Osteoblast (primary cell): ENCODE results near the gene CD19. TPM values are rescaled to one million over a fixed set of nuclear protein-coding genes. Genes with fewer than 3 reads are reported as not detected.

Experiments used
- DNase-seq: peaks from one replicate; pipeline ENCODE4 v3.0.0; 2011; ENCODE audit warnings: low spot score, mixed read lengths; ENCODE audit not compliant: insufficient read length; ENCODE audit errors: missing footprints
- H2AFZ ChIP-seq: 2 replicates; pipeline ENCODE4 v1.6.0; 2011; ENCODE audit warnings: mild to moderate bottlenecking, low read length
- H3K27ac ChIP-seq: 2 replicates; pipeline ENCODE4 v1.5.1; 2011; ENCODE audit warnings: mild to moderate bottlenecking, low read depth, low read length, moderate library complexity
- H3K27me3 ChIP-seq: 2 replicates; pipeline ENCODE4 v1.6.0; 2012; ENCODE audit warnings: mild to moderate bottlenecking, control low read depth, inconsistent platforms, low read length, moderate library complexity; ENCODE audit not compliant: insufficient read depth
- H3K36me3 ChIP-seq: 2 replicates; pipeline ENCODE4 v1.5.1; 2011; ENCODE audit warnings: mild to moderate bottlenecking, low read length, control low read depth, moderate library complexity; ENCODE audit not compliant: insufficient read depth
- H3K4me1 ChIP-seq: 2 replicates; pipeline ENCODE4 v1.5.1; 2011; ENCODE audit warnings: mild to moderate bottlenecking, low read length, control low read depth, moderate library complexity; ENCODE audit not compliant: insufficient read depth
- H3K4me2 ChIP-seq: 2 replicates; pipeline ENCODE4 v1.6.0; 2011; ENCODE audit warnings: mild to moderate bottlenecking, low read length; ENCODE audit not compliant: insufficient read depth
- H3K4me3 ChIP-seq: fragments of 200-600 bp; sonication (generic); 3 replicates; pipeline ENCODE4 v1.5.1; 2012; ENCODE audit warnings: mild to moderate bottlenecking, low read length, inconsistent platforms; ENCODE audit not compliant: insufficient read depth
- H3K79me2 ChIP-seq: 2 replicates; pipeline ENCODE4 v1.6.0; 2012; ENCODE audit warnings: mild to moderate bottlenecking, low read length, control low read depth, inconsistent platforms; ENCODE audit not compliant: insufficient read depth
- H3K9me3 ChIP-seq: 2 replicates; pipeline ENCODE4 v1.5.1; 2011; ENCODE audit warnings: low read depth, low read length, control low read depth
- H4K20me1 ChIP-seq: 2 replicates; pipeline ENCODE4 v1.6.0; 2012; ENCODE audit warnings: mild to moderate bottlenecking, low read length, control low read depth; ENCODE audit not compliant: insufficient read depth
- CTCF ChIP-seq: IDR thresholded peaks from 2 replicates; pipeline ENCODE4 v1.5.1; 2011; ENCODE audit warnings: mild to moderate bottlenecking, low read depth, low read length, moderate library complexity; ENCODE audit errors: extremely low read depth
- total RNA-seq: library from RNA; depleted of rRNA; stranded (reverse); fragments of >200 nt; gene quantifications from 2 replicates; pipeline ENCODE4 v1.2.3, GENCODE V29; 2012

Gene CD19
- total RNA-seq, result not detected in 2 replicates

GRCh38 chr16:28931801-28932225 lies at the start of gene CD19:
CD19 (plus strand) TSS chr16:28931971; CDS start chr16:28932001, 30 bp downstream.
- H2AFZ ChIP-seq, result no peak within 1 kb of the TSS
- no peaks in the 10 kb centered on the region for H3K9me3 ChIP-seq
- no peaks in the 10 kb centered on the region for H3K27me3 ChIP-seq
- no peaks in the 10 kb centered on the region for H4K20me1 ChIP-seq
- no peak within 1 kb of the TSS for H3K27ac ChIP-seq
- peaks cover 5% of the 10 kb centered on the region for H3K4me1 ChIP-seq
- no peaks in the 10 kb centered on the region for H3K79me2 ChIP-seq
- TF ChIP-seq CTCF, result no peak
- H3K4me2 ChIP-seq, result no peak within 1 kb of the TSS
- H3K36me3 ChIP-seq, result no peaks in the 10 kb centered on the region
- peak; percentile 47 for DNase-seq
- H3K4me3 ChIP-seq, result no peak within 1 kb of the TSS

GRCh38 chr16:28882551-28883160 lies 49.1 kb upstream of the CD19 start:
- peak; percentile 59 for DNase-seq
- H4K20me1 ChIP-seq, result no peaks in the 10 kb centered on the region
- no peak overlapping the region for H3K4me3 ChIP-seq
- TF ChIP-seq CTCF, result no peak
- no peaks in the 10 kb centered on the region for H3K27me3 ChIP-seq
- H3K79me2 ChIP-seq, result no peaks in the 10 kb centered on the region
- no peak overlapping the region for H3K27ac ChIP-seq
- H3K4me1 ChIP-seq, result peaks cover 14% of the 10 kb centered on the region
- no peaks in the 10 kb centered on the region for H3K9me3 ChIP-seq
- no peak overlapping the region for H2AFZ ChIP-seq
- H3K36me3 ChIP-seq, result no peaks in the 10 kb centered on the region
- no peak overlapping the region for H3K4me2 ChIP-seq

GRCh38 chr16:28883221-28883996 lies 48.4 kb upstream of the CD19 start:
- peaks cover 14% of the 10 kb centered on the region for H3K4me1 ChIP-seq
- H3K4me3 ChIP-seq, result no peak overlapping the region
- H3K9me3 ChIP-seq, result no peaks in the 10 kb centered on the region
- H2AFZ ChIP-seq, result no peak overlapping the region
- no peaks in the 10 kb centered on the region for H3K27me3 ChIP-seq
- no peak for TF ChIP-seq CTCF
- H3K4me2 ChIP-seq, result no peak overlapping the region
- no peaks in the 10 kb centered on the region for H3K79me2 ChIP-seq
- DNase-seq, result peak; percentile 55
- no peak overlapping the region for H3K27ac ChIP-seq
- H4K20me1 ChIP-seq, result no peaks in the 10 kb centered on the region
- no peaks in the 10 kb centered on the region for H3K36me3 ChIP-seq

- peak; percentile 37 for DNase-seq
- Histone ChIP-seq H3K79me2 (no peaks in the 10 kb centered on the region), H4K20me1 (no peaks in the 10 kb centered on the region), H3K27ac (no peak overlapping the region), H3K4me2 (no peak overlapping the region), H3K36me3 (no peaks in the 10 kb centered on the region), H3K4me3 (no peak overlapping the region), H3K27me3 (no peaks in the 10 kb centered on the region), H3K9me3 (no peaks in the 10 kb centered on the region), H2AFZ (no peak overlapping the region), H3K4me1 (peaks cover 14% of the 10 kb centered on the region)
- no peak for TF ChIP-seq CTCF
These were observed 47.7 kb upstream of the CD19 start for GRCh38 chr16:28884045-28884444.
